OCI-LY1 (cell line): ENCODE data around the gene TYRO3.

Experiments
- H2AFZ ChIP-seq: fragments of 200-600 bp; sonication (generic), shearing (Covaris generic); 2 replicates; pipeline ENCODE4 v1.6.0; 2014; ENCODE audit warnings: antibody characterized with exemption, mild to moderate bottlenecking, low read length
- H3F3A ChIP-seq: fragments of 200-600 bp; sonication (generic), shearing (Covaris generic); 2 replicates; pipeline ENCODE4 v1.6.0; 2014; ENCODE audit warnings: mild to moderate bottlenecking, antibody characterized with exemption, low read length, moderate library complexity; ENCODE audit not compliant: insufficient read depth
- H3K27ac ChIP-seq: fragments of 200-600 bp; sonication (generic); 2 replicates; pipeline ENCODE4 v1.5.1; 2014; ENCODE audit warnings: low read length, mixed run types, mild to moderate bottlenecking, low read depth; ENCODE audit not compliant: poor library complexity, severe bottlenecking
- H3K27me3 ChIP-seq: fragments of 200-600 bp; sonication (generic); 2 replicates; pipeline ENCODE4 v1.6.0; 2014; ENCODE audit warnings: antibody characterized with exemption, mild to moderate bottlenecking, low read length, moderate library complexity; ENCODE audit not compliant: insufficient read depth
- H3K36me3 ChIP-seq: fragments of 200-600 bp; sonication (generic); 2 replicates; pipeline ENCODE4 v1.6.1; 2014; ENCODE audit warnings: mild to moderate bottlenecking, antibody characterized with exemption, low read length, moderate library complexity, mixed read lengths; ENCODE audit not compliant: insufficient read depth
- H3K4me1 ChIP-seq: fragments of 200-600 bp; sonication (generic); 2 replicates; pipeline ENCODE4 v1.5.1; 2014; ENCODE audit warnings: mild to moderate bottlenecking, low read length, moderate library complexity; ENCODE audit not compliant: insufficient read depth, severe bottlenecking
- H3K4me2 ChIP-seq: fragments of 200-600 bp; sonication (generic), shearing (Covaris generic); 2 replicates; pipeline ENCODE4 v1.6.1; 2014; ENCODE audit warnings: low read length
- H3K4me3 ChIP-seq: fragments of 200-600 bp; sonication (generic); 2 replicates; pipeline ENCODE4 v1.5.1; 2014; ENCODE audit warnings: low read length, low read depth, mild to moderate bottlenecking, mixed read lengths; ENCODE audit not compliant: poor library complexity, severe bottlenecking
- H3K79me2 ChIP-seq: fragments of 200-600 bp; shearing (Covaris generic); 2 replicates; pipeline ENCODE4 v1.6.1; 2016; ENCODE audit warnings: mixed run types, low read length, mixed read lengths; ENCODE audit not compliant: insufficient read depth
- H3K9ac ChIP-seq: fragments of 200-600 bp; sonication (generic), shearing (Covaris generic); 2 replicates; pipeline ENCODE4 v1.6.1; 2014; ENCODE audit warnings: mild to moderate bottlenecking, low read length, mixed read lengths
- H3K9me2 ChIP-seq: fragments of 200-600 bp; sonication (generic), shearing (Covaris generic); 2 replicates; pipeline ENCODE4 v1.6.1; 2014; ENCODE audit warnings: low read depth, mild to moderate bottlenecking, low read length, mixed read lengths
- H3K9me3 ChIP-seq: fragments of 200-600 bp; shearing (Covaris generic); 2 replicates; pipeline ENCODE4 v1.6.1; 2014; ENCODE audit warnings: low read length, mixed read lengths
- H4K20me1 ChIP-seq: fragments of 200-600 bp; sonication (generic), shearing (Covaris generic); 2 replicates; pipeline ENCODE4 v1.6.0; 2016; ENCODE audit warnings: mild to moderate bottlenecking, low read length; ENCODE audit not compliant: insufficient read depth
- CTCF ChIP-seq: fragments of 200-600 bp; sonication (generic), shearing (Covaris generic); IDR thresholded peaks from 2 replicates; pipeline ENCODE4 v1.5.1; 2017; ENCODE audit warnings: mild to moderate bottlenecking, antibody characterized with exemption, low read length, moderate library complexity, mixed read lengths
- EZH2 ChIP-seq: fragments of 200-600 bp; sonication (generic), shearing (Covaris generic); IDR thresholded peaks from 2 replicates; pipeline ENCODE4 v1.8.0; 2017; ENCODE audit warnings: borderline replicate concordance, mixed run types, mild to moderate bottlenecking, antibody characterized with exemption, low read length, moderate library complexity, mixed read lengths

Gene TYRO3

GRCh38 chr15:41622901-41623300 is 63.9 kb downstream of the TYRO3 start:
- H3F3A ChIP-seq, result no peaks in the 10 kb centered on the region
- H3K9me2 ChIP-seq, result no peaks in the 10 kb centered on the region
- H3K4me2 ChIP-seq, result no peak overlapping the region
- no peaks in the 10 kb centered on the region for H4K20me1 ChIP-seq
- H2AFZ ChIP-seq, result no peak overlapping the region
- no peak overlapping the region for H3K4me3 ChIP-seq
- H3K36me3 ChIP-seq, result no peaks in the 10 kb centered on the region
- TF ChIP-seq EZH2, result no peak
- TF ChIP-seq CTCF, result no peak
- H3K27ac ChIP-seq, result no peak overlapping the region
- H3K9me3 ChIP-seq, result no peaks in the 10 kb centered on the region
- no peaks in the 10 kb centered on the region for H3K79me2 ChIP-seq
- no peak overlapping the region for H3K9ac ChIP-seq
- H3K4me1 ChIP-seq, result no peaks in the 10 kb centered on the region
- no peaks in the 10 kb centered on the region for H3K27me3 ChIP-seq

GRCh38 chr15:41627203-41627602 is 68.2 kb downstream of the TYRO3 start:
- Histone ChIP-seq H3F3A (no peaks in the 10 kb centered on the region), H3K27me3 (no peaks in the 10 kb centered on the region), H3K27ac (no peak overlapping the region), H3K36me3 (no peaks in the 10 kb centered on the region), H3K9me3 (no peaks in the 10 kb centered on the region), H3K4me3 (no peak overlapping the region), H3K9me2 (no peaks in the 10 kb centered on the region), H3K4me2 (no peak overlapping the region), H3K4me1 (no peaks in the 10 kb centered on the region), H4K20me1 (no peaks in the 10 kb centered on the region), H3K79me2 (no peaks in the 10 kb centered on the region), H3K9ac (no peak overlapping the region), H2AFZ (no peak overlapping the region)
- no peak for TF ChIP-seq EZH2
- TF ChIP-seq CTCF, result no peak

- Histone ChIP-seq H3K27me3 (no peaks in the 10 kb centered on the region), H2AFZ (no peak overlapping the region), H4K20me1 (no peaks in the 10 kb centered on the region), H3K4me3 (no peak overlapping the region), H3K9ac (no peak overlapping the region), H3K27ac (no peak overlapping the region), H3K79me2 (no peaks in the 10 kb centered on the region), H3K4me1 (peaks cover 9% of the 10 kb centered on the region), H3K36me3 (no peaks in the 10 kb centered on the region), H3K4me2 (no peak overlapping the region), H3K9me2 (no peaks in the 10 kb centered on the region), H3K9me3 (no peaks in the 10 kb centered on the region), H3F3A (no peaks in the 10 kb centered on the region)
- no peak for TF ChIP-seq EZH2
- no peak for TF ChIP-seq CTCF
Observed at GRCh38 chr15:41629463-41629862, 70.5 kb downstream of the TYRO3 start.
